NCI-H1694 (cell line): ENCODE results near the gene SNCB.
"Not testable (repeated sequence)": the region's sequence is repeated elsewhere in the genome, so short reads cannot be mapped to it uniquely, and the experiment has no call there.

Experiments
- DNase-seq: peaks from one replicate; lab custom pipeline; 2025; lab: John Stamatoyannopoulos, UW

SNCB gene

DNA sequence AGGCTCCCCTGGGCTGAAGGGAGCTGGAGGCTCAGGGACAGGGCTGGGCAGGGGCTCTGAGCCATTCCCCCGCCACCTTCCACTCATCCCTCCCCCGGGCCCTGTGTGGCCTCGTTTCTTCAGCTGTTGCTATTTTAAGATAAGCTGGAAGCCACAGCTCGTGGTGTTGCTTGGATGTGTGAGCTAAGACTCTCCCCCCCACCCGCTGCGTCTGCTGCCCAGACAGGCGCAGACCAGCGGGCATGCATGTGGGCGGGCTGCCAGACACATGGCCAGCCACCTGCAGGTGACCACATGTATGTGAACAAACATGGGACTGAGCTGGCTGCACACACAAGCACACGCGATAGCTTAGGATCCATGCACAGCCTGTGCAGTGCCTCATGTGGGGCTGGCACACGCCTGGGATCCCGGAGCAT is 8.7 kb downstream of the SNCB start:
- DNase-seq, result no peak

DNA sequence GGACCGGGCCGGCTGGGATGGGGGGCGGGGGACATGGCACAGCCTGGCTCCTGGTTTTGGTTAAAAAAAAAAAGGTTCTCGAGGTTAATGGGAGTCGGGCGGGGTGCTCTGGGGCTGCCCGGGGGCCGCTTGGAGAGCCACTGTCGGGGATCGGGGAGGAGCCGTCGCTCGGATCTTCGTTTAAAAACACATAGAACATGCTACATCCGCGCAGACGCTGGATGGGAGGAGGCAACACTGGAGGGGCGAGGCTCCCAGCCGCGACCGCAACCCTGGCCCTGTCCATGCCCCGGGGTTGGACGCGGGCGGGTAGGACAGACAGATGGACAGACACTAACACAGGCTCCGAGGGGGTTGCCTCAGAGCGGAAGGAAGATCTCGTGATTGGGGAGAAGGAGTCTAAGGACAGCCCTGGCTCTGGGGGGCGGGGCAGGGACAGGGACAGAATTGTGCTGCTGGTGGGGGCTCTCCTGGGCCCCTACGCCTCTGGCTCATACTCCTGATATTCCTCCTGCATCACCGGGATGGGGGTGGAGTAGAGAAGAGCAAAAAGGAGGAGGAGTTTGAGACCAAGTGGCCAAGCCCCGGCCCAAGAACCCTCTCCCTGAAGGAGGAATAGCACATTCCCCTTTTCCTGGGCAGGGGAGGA is 9.9 kb downstream of the SNCB start:
- no peak for DNase-seq

DNA sequence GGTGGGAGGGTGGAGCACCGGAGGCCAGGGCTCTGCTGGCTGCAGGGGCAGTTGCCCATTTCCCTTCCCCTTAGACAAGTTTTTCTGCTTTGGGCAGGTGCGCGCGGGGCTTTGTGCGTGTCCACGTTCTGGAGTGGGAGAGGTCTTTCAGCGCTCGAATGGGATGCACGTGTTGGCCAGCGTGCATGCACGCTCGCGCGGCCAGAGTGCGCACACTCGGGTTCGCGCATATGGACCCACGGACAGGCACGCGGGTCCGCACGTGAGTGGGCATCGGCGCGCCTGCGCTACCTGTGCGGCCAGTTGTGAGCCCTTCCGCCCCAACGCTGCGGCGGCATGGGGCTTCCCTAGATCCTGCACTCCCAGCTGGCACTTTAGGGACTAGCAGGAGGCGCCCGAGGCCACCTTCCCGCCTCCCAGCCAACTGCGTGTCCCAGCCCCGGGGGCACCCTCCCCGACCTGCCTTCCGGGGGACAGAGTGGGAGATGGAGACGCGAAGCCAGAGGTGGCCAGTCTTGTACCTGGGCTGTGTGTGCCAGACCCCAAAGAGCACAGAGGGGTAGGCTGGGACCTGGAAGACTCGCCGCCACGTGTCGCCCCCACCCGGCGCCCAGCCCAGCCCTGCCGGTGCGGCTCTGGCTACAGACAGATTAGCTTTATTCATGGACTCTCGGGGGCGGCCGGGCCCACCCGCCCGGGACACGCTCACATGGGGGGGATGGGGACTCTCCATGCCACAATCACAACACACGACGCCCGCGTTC is 10.6 kb downstream of the SNCB start:
- DNase-seq, result no peak

DNA sequence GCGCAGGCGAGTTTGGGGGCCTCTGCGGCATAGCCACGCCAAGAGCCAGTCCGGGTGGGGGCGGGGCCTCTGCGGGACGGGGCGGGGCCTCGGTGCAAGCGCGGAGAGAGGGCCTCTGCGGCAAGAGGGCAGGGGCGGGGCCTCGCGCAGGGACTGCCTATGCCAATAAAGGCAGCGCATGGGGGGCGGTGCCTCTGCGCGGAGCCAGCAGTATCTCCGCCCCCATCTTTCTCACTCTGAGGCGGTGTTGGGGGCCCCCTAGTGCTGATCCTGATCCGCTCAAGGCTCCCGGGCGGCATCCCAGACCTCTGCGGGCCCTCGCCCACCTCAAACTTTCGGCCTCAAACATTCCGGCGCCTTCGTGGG is 11.1 kb downstream of the SNCB start:
- DNase-seq, result no peak

DNA sequence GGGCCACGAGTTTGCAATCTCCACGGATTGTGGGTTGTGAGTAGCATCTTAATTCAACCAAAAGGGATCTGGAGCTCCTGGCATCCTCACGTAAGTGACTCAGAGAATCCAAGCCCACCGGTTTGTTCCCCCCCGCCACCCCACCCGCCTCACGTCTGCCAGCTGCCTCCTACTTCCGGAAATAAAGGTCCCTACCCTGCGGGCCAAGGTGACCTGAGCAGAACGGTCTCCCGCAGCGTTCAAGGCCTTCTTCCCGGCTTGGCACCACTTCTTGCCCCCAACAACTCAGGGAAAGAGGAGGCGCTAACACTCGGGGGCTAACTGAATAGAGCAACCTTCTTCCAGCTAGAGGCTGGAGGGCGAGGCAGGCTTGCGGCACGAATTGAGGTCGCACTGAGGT is 11.6 kb downstream of the SNCB start:
- no peak for DNase-seq

DNA sequence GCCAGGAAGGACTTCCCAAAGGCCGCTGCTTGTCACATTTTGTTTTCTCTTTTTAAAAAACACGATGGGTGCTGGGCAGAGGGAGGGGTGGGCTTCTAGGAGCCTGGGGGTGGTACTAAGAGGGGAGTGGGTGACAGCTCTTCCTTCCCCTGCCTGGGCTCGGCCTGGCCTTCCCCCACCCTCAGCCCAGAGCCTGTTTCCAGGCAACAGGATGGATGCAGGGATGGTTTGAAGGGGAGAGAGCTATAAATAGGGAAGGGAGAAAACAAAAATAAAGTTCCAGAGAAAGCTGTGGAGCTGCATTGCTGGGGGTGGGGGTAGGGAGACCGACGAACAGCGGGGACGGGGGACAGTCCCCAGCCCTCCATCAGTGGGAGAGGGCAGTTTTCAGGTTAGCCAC is 13.8 kb downstream of the SNCB start:
- no peak for DNase-seq

DNA sequence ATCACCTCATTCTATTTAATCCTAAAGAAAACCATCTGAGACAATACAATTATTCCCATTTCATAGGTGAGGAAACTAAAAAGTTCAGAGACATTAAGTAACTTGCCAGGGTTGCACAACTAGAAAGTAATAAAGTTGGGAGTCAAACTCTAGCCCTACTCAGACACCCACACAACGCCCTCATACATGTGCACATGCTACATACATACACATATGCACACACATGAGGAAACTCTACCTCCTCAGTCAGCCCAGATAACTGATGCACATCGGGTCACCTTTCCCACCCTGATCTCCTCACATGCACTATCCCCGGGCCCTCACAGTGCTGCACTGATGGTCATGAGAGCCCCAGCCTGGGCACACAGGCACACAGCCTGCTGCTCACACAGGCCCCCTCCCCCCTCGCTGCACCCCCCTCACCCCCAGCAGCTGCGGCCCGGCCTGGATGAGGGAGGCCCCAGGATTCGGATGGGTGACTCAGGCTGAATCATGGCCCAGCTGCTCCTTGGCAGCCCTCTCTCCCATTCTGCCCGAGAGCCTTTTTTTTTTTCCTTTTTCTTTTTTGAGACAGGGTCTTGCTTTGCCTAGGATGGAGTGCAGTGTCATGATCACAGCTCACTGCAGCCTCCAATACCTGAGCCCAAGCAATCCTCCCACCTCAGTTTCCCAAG is 15.4 kb downstream of the SNCB start:
- peak; percentile 56 for DNase-seq

DNA sequence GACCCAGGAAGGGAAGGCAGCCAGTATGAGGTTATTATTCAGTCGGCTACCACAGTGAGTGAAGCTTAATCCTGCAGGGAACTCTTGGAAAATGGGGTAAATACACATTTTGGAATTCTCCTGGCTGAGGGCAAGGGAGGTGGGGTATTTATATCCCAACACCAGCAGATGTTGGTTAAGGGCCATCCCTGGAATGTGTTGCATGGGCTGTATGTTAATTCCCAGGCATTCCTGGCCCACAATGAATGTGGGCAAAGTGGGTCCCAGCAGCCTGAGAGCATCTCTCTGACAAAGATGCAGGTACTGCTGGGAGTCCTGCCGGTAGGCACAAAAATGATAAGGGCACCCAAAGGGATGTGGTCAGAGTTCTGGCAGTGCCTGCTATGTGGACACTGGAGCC is 17.5 kb downstream of the SNCB start:
- DNase-seq, result no peak

DNA sequence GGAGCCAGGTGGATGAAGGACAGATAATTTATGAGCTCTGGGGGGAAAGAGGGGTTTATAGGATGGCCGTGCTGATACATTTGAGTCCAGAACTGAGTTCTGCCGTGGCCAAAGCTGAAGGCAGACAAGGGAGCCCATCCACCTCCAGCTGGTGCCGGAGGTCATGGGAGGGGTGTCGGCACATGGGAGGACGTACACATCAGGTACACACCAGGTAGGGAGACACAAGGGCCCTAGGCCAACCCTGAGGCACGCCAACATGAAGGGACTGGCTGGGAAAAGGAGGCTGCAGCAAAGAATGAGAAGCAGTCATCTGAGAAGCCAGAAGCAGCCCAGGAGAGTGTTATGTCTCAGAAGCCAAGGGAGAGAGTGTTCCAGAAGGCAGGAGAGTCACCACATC is 18.3 kb downstream of the SNCB start:
- DNase-seq, result no peak

DNA sequence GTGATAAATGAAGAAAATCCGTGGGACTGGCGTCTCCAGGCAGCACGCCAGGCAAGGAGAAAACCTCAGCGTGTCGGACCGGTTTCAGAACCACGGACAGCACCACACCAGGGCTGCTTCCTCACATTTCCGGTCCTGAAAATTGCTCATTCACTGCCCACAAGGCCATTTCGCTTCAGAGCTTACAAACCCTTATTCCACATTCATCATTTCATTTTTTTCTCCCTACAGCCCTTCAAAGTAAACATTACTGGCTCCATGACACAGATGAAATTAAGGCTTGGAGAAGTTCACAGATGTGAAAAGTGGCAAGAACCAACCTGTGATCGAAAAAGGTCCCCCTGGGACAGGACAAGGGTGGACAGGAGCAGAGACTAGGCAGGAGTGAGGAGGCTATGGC is 18.9 kb downstream of the SNCB start:
- no peak for DNase-seq

DNA sequence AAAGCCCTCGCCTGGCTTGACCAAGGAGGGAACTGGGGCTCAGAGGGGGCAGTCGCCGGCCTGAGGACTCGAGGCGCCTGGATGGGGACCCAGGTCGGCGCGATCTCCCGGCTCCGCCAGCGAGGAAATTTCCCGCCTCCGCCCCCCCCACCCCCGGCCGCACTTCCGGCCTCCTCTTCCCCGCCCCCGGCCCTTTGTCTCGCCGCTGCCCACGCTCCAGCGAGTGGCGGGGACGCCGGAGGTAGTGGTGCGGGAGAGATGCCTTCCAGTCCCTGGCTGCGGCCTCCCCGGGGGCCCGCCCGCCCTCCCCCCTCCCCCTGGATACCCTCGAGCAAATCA is 19.9 kb downstream of the SNCB start:
- DNase-seq, result no peak

DNA sequence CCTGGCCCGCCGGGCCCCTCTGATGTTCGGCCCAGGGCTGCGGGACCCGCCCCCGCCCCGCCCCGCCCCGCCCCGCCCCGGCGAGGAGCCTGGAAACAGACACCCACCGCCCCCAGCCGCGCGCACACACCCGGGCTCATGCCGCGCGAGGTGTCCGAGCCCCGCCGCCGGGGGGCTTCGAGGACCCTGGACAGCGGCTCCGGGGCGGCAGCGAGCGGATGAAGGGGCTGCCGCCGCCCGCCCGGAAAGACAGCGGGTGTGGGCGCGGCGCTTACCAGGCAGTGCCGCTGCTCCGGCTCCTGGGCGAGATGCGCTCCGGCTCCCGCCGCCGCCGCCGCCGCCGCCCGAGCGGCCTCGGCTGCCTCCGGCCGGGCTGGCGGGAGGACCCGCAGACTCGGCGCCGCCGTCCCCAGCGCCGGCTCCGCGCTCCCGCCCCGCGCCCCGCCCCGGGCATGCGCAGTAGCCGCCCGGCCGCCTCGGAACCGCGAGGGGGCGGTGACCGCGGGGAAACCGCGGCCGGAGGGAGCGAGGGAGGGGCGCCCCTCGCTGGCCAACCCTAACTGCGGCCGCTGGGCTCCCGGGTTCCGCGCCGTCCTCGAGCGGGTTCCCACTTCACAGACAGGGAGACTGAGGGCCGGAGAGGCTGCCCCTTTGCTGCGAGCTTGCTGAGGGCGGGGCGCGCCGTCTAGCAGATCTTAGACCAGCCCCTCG is 20.5 kb downstream of the SNCB start, which contains the start of gene GPRIN1:
Gene GPRIN1 (minus strand): TSS at position 433 of the 711 bp plus-strand sequence. CDS start 10,322 bp downstream, outside the sequence.
- DNase-seq, result no peak

DNA sequence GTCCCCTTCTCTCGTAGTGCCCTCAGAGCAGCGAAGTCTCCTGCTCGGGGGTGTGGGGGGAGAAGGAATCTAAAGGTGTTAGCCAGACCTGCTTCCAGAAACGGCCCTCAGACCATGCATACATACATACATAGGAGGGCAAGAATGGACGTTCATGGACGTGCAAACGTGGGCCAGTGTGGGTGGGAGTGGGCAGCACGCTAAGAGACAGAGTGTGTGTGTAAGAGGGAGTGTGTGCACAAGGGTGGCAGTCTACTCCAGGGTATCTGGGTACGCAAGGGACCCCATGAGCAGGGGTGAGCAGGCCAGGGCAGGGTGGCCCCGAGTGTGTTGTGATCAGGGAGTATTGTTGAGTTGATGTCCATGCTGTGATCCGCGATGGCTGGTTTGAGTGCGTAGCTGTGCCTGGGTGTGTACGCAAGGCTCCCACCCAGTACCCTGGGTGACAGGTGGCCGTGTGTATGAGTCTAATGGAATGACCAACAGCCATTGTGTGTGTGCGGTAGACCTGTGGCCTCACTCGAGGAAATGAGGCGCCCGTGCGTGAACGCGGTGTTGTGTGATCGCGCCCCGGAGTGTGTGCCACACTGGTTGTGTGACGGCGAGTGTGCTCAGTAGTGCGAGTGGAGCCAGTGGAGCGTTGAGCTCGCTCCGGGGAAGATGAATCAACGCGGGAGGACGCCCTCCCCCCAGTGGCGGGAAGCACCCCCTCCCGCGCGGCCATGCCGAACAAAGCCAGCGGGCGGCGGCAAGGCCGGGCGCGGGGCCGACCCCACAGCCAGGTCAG is 21.2 kb downstream of the SNCB start:
- DNase-seq, result no peak

DNA sequence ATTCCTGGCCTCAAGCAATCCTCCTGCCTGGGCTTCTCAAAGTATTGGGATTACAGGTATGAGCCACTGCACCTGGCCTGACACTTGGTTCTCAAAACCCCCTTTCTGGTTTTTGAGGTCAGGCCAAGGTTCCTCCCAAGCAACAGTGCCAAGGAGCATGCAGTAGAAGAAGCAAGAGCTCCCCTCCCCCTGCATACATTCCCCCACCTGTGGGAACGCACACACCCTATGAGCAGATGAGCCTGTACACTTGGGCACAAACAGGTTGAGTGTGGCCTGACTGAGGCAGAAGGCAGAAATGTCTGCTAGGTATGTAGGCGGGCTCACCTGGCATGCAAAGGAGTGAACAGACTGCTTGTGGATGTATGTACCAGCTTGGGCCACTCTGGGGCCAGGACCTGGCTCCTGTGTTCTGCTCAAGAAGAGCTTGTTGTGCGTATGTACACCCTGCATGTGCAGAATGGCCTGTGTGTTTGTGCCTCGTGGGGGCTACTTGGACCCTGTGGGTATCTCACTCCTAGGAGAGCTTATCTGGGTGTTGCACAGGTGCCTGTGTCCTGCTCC is 22.1 kb downstream of the SNCB start:
- DNase-seq, result no peak

DNA sequence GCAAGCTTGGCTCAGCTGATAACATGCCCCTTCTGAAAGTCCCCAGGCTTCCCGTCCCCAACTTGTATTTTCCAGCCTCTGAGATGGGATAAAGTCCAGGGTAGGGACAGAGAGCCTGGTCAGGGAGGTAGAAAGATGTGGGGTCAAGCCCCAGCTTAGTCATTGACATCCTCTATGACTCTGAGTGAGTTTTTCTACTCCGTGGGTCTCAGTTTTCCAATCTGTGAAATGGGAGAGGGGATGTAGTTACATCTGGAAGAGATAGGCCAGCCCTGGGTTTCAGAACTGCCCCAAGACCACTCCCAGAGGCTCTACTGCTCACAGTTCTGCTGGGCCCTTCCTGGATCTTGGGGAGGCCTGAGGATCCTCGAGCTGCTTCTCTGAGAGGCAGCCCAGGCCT is 23.5 kb downstream of the SNCB start:
- no peak for DNase-seq

DNA sequence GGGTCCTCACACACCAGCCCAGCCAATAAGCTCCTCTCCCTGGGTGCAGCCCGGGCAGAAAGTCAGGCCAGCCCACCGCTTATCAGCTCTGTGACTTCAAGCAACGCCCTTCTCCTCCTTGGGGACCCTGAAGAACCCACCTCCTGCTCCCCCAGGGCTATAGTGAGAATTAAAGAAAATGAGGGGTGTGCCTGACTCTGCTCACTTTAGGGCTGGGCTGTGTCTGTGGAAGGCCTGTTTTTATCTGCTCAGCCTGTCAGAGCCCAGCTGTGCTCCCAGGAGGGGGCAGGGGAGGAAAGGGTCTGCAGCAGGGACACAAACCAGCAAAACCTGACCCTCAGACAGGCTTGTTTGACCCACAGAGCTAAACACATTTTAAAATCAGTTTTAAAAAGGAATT is 24.3 kb downstream of the SNCB start:
- DNase-seq, result no peak

DNA sequence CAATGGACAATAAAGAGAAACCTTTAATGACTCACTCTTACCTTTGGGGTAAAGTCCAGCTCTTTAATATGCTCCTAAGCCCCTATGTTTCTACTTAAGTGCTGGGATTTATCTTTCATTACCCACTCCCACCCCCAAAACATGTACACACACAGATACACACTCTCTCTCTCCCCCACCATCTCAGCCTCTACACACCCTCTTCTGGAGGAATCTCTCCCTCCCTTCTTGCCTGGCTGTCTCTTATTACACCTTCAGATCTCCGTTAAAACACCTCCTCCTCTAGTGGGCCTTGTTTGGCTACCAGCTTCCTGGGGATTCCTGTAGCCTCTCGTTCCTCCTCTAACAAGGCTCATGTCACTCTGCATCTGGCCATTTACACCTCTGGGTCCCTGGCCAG is 27.2 kb downstream of the SNCB start:
- no peak for DNase-seq

DNA sequence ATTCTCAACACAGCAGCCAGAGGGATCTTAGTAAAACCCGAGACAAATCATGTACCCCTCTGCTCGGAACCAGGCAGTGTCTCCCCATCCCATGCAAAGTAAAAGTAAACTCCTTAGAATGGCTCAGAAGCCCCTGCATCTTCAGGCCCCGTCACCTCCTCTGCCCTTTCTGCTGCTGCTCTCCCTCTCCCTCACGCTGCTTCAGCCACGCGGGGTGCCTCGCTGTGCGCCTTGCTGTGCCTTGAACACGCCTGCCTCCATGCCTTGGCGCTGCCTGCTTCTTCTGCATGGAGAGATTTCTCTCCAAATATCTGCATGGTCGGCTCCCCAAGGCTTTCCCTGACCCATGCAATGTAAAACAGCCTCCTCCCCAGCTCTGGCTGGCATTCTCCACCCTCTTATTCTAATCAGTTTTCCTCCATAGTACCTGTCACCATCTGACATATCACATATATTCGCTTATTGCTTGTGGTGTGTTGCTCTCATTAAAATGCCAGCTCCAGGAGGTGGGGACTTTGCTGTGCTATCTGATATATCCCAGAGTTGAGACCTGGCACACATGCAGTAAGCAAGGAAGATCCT is 28.3 kb downstream of the SNCB start:
- no peak for DNase-seq

DNA sequence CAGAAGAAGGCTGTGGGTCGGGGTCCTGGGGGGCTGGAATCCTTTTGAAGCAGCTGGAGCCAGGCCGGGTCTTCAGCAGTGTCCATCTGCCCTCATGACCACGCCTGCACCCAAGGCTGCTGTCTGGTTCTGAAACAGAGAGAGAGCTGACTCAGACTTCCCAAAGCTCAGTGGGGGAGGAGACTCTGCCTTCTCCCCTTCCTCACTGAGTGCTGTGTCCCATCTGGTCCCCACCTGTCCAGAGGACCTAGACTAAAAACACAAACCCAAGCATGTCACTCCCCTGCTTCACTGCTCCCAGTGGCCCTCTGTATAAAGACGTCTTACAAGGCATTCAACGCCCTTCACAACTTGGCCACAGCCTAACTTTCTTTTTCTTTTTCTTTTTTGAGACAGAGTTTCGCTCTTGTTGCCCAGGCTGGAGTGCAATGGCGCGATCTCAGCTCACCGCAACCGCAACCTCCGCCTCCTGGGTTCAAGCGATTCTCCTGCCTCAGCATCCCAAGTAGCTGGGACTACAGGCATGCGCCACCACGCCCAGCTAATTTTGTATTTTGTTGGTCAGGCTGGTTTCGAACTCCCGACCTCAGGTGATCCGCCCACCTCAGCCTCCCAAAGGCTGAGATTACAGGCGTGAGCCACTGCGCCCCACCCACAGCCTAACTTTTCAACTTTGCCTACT is 30.4 kb downstream of the SNCB start:
- not testable (repeated sequence) for DNase-seq
